Anterior cingulate cortex (tissue), 58 donors: ENCODE data around the gene LAMA3.

ENCODE experiments used
- DNase-seq, 58 donors: peaks; one replicate each; lab custom pipeline; 2025; lab: John Stamatoyannopoulos, UW

The LAMA3 gene

DNA sequence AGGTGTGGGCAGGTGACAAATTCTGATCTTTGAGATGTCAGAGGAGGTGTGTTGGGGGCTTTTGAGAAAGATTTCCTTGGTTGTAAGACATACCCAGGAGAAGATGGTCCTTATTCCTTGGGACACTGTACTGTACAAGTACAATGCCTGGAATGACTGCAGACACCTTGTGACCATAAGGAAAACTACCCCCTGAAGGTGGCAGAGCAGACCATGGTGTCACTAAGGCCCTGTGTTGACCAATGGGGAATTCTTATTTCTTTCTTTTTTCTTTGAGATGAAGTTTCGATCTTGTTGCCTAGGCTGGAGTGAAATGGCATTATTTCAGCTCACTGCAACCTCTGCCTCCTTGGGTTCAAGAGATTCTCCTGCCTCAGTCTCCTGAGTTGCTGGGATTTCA lies 22.1 kb upstream of the LAMA3 start:
- no peak for DNase-seq

GRCh38 chr18:23668731-23669130 lies 20.5 kb upstream of the LAMA3 start:
- DNase-seq = no peak

- DNase-seq = no peak
Observed at GRCh38 chr18:23669202-23669766, 20.0 kb upstream of the LAMA3 start.

DNA sequence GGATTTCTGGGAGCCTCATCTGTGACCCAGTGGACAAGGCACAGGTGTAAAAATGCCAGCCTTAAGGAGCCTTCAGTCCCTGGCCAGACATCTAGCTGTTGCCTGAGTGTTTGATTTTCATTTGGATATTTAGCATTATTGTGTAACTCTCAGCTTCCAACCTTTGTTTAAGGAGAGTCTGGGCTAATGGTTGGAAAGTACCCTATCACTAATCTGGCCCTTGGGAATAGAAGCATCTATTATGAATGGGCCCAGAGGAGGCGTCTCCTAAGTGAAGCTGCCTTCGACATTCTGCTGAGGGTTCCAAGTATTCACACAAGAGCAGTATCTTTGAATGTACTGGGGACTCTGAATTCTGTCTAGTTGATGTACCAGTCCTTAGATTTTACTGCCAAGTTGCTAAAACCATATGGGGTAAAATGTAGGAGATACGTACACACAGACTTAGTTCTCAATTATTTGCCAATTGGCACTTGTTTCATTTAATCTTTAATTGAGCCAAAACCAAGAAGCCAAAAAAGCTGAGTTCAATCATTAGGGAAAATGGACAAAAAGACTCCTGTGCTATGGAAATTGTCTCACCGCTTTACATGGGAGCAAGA lies 19.3 kb upstream of the LAMA3 start:
- no peak for DNase-seq

- DNase-seq = no peak
Observed at GRCh38 chr18:23671564-23671963, 17.7 kb upstream of the LAMA3 start.

DNA sequence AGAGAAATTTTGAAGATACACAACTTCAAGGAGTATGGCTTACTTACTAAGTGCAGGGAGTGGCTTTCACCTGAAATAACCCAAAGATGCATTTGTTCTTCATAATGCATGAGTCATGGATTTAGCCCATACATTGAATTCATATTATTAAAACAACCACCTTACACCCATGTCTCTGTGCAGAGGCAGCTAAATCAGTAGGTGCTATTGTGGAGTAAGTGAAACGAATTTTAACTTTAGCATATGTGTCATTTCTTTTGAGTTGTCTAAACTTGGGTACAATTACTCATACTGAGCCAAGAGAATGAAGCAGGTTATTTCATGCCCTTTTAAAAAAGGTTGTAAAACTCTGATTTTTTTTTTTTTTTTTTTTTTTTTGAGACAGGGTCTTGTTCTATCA lies 15.5 kb upstream of the LAMA3 start:
- DNase-seq = no peak

GRCh38 chr18:23675236-23675635 lies 14.0 kb upstream of the LAMA3 start:
- DNase-seq = no peak

DNA sequence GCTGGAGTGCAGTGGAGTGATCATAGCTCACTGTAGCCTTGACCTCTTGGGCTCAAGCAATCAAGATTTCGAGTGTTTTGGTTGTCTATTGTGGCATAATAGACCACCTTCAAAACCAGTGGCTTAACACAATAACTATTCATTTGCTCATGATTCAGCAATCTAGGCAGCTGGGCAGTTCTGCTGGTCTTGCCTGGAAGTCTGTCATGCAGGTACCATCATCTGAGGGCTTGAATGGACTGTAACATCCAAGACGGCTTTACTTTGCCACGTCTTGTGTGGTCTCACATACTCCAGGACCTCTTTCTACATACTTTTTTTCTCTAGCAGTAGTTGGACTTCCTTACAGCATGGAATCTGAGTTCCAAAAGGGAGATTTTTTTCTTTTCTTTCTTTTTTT lies 13.4 kb upstream of the LAMA3 start:
- DNase-seq = no peak

DNA sequence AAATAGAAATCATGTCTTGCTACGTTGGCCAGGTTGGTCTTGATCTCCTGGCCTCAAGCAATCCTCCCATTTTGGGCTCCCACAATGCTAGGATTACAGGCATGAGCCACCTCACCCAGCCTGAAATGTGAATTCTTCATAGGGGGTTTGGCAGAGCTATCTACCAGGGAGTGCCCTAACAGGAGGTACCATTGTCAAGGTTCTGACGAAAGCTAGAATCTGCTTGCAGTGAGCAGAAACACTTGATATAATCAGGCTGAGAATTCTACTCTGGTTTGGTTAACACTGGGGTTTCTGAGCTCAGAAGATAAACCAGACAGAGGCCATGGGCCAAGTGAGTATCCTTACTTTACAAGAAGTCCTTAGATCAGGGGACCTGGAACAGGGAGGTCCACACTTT lies 7.2 kb upstream of the LAMA3 start:
- DNase-seq = no peak

- DNase-seq = no peak
Observed at GRCh38 chr18:23682472-23682871, 6.8 kb upstream of the LAMA3 start.

- no peak for DNase-seq
Observed at GRCh38 chr18:23683155-23683554, 6.1 kb upstream of the LAMA3 start.

GRCh38 chr18:23683671-23684070 lies 5.6 kb upstream of the LAMA3 start:
- DNase-seq = no peak

DNA sequence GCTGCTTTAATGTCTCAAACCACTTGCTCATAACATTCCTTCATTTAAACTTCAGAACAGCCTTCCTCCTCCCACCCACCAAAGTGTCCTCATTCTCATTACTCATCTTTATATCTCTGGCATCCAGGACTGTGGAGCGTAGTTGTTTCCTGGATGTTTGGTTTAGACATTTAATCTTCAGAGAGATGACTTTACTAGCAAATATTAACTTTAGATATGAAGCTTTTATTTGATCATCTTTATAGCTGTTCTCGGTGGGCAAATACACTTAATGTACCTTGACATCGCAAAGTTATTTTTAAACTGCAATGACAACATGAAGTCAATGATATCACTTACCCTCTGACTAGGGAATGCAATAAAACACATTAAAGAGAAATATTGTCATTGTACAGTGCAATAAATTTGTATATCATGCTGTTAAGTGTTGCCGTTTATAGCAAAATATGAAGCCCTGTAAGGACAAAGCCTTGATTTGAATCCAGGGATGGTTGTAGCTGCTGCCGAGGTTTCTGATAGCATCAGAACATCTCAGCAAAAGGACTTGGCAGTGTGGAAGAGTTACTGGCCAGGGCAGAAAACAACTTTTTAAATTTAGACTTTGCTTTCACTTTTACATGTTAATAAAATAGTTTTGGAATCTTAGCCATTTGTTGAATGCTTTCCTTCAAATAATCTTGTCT lies 4.6 kb upstream of the LAMA3 start:
- DNase-seq = no peak

DNA sequence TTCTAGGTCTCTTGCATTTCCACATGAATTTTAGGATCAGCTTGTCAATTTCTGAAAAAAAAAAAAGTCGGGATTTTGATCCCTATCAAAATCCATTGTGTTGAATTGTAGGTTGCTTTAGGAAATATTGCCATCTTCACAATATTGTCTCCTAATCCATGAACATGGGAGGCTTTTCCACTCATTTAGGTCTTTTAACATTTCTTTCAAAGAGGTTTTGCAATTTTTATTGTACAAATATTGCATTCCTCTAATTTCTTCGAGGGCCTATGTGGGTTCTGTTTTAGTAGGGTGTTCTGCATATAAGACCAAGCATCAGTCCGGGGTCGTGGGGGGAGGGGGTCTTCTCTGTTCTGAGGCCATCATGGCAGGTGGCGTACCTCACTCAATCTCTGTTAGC lies 725 bp upstream of the LAMA3 start:
- no peak for DNase-seq

DNA sequence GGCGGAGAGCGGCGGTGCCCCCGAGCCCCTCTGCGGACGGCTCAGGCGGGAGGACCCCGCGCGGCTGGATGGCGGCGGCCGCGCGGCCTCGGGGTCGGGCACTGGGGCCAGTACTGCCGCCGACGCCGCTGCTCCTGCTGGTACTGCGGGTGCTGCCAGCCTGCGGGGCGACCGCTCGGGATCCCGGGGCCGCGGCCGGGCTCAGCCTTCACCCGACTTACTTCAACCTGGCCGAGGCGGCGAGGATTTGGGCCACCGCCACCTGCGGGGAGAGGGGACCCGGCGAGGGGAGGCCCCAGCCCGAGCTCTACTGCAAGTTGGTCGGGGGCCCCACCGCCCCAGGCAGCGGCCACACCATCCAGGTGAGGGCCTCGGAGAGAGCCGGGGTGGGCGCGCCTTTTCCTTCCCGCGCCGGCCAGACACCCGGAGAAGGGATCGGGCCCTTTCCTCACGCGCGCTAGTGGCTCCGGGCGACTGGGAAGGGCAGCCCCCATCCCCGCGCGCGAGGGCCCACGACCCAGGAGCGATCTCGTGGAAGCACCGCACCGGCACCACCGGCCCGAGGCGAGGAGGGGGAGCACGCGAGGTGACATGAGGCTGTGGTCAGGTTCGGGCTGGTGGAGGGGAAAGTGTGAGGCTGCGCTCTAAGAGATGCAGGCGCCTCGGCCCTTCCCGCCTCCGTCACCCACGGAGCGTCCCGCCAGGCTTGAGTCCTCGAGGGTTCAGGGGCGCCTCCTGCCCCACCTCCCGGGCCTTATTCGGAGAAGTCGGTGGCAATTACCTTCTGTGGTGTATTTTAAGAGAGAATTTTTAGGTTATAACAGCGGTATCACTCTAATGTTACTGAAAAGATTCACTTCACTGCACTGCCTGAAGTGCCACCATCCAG lies 607 bp downstream of the LAMA3 start:
- peak in 2 of 58 donors; percentile 3 to 4 for DNase-seq

- DNase-seq = no peak
Observed at GRCh38 chr18:23690505-23691068, 1.3 kb downstream of the LAMA3 start.

DNA sequence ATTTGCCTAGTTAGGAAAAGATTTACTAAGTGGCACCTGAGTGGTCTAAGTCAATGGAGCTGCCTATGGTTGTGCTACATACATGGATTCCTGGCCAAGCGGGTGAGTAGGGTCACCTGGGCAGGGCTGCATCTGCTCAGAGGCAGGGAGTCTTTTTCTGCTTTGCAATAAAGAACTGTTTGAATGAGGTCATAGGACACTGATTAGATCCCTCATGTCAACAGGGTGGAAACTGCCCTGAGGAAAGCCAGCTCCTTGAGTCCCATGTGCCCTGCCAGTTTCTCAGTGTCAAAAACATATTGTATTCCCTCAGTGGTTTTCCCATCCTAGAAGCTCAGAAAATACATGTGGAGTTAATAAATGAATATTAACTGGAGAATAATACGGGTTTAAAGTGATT lies 4.6 kb downstream of the LAMA3 start:
- no peak for DNase-seq

DNA sequence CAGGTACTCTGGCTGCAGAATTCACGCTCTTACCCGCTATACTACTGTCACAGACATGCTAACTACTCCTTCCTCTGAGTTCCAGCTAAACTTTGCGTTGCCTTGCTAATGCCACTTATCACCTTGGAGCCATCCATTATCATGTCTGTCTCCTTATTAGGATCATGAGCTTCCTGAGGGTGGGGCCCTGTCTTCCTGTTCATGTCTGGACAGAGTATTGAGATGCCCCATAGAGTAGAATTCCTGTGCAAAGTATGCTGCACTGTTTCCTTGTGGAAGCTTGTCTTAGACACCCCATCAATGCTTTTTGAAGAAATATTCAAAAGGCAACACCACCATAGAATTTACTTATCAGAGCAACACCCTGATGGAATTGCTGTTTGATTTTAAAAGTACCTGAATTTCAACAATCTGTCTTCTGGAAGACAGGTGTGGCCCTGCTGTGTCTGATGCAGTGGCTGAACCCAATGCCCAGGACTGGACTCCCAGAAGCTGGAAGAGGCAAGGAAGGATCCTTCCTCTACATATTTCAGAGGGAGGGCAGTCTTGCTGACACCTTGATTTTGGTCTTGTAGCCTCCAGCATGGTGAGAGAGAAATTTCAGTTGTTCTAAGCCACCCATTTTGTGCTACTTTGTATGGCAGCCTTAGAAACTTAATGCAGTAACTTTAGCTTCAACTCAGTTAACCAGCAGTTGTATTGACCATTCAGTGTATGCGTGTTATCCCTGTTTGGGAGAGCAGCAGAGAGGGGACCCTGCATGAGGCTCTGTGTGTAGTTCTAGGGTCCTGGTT lies 5.6 kb downstream of the LAMA3 start:
- no peak for DNase-seq

- DNase-seq = no peak
Observed at GRCh38 chr18:23701017-23701416, 11.8 kb downstream of the LAMA3 start.

DNA sequence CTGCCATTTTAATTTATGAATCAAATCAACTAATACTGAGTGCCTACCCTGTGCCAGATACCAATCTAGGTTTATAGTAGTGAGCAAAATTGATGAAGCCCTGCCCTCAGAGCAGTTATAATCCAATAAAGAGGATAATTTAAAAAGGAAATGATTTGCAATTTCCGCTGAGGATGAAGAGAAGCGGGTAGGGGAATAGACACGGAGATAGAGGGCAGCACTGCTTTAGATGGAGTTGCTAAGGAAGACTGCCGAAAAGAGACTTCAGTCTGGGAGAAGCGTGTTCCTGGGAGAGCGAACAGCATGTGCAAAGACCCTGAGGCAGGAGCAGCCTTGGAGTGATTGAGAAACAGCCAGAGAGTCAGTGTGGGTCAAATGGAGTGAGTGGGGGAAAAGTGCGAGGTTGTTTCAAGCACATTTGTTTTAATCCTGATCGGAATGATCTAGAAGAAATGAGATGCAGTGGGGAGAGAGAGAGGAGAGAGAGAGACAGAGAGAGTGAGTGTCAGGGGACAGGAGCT lies 12.4 kb downstream of the LAMA3 start:
- DNase-seq = no peak
